SW480 (cell line): ENCODE data around the gene RNF217.

Source experiments
- DNase-seq: peaks from one replicate; pipeline ENCODE4 v3.0.0-alpha.2; 2016; ENCODE audit warnings: low spot score

RNF217 gene

DNA sequence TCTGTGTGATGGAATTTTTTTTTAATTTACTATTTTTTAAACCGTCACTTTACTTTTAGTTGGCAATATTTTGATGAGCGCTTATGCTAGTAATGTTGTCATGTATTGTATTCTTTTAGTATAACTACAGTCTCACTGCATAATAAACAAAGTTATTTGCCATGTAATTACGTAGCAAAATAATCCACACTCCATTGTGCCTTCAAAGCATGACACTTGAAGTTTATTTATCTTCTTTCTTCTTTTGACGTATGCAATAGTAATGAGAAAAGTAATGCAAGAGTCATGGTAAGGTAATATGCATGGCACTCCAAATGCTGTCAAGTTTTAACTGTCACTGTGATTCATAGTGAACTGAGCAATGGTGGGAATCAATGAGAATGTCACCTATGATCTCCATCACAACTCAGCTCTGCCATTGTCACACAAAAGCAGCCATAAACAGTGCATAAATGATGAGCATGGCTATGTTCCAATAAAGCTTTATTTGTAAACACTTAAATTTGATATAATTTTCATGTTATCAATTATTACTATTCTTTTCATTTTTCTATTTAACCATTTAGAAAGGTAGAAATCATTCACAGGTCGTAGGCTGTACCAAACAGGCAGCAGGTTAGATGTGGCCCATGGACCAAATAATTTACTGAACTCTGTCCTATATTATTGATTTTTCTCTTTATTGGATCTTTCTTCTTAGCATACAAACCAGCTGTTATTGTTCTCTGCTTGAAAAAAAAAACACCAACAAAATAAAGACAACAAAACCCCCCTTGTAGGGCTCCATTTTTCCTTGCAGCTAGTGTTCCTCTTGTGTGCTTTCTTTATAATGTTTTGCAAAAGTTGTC is 27.1 kb downstream of the RNF217 start:
- no peak for DNase-seq

DNA sequence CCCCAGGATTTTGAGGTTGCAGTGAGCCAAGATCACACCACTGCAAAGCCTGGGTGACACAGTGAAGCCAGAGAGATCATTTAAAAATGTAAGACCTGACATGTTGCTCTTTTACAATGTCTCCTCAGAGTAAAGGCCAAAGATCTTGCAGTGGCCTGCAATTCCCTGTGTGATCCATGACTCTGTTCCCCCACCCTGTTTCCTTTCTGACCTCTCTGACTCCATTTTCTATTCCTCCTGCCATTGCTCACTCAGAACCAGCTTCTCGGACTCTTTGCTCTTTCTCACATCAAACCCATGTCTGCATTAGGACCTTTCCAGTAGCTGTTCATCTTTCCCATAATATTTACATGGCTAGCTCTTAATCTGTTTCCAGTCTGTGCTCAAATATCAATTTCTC is 28.8 kb downstream of the RNF217 start:
- no peak for DNase-seq

DNA sequence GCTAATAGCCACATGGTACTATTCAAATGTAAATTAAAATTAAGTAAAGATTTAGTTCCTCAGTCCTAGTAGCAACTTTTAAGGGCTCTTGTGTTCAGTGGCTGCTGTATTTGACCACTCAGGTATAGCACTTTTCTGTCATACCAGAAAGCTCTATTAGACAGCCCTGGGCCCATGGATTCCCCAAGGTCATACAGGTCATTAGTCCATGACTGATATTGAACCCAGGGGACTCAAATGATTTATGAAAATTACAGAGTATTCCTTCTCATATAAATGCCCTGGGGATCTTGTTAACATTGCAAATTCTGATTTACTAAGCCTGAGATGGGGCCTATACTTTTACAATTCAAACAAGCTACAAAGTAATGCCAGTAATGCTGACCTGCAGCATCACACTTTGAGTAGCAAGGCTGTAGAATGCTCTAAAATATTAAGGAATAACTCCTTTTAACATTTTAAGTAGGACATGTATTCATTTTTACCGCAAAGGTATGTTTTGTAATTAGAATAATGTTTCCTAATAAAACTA is 29.6 kb downstream of the RNF217 start:
- no peak for DNase-seq

DNA sequence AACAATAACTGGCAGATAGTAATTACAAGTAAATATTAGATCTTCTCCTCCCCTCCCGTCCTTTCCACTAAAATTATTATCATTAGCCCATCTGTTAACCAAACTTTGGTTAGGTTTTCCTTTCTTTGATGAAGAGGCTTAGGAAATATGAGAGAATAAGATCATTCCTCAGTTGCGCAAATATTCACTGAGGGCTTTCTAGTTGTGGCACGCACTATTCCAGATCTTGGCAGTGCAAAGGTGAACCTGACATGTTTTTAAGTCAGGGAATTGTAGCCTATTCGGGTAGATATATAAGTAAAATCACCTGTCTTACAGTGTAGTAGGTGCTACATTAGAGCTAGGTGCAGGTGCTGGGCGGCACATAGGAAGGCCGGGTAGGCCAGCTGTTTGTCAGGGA is 31.1 kb downstream of the RNF217 start:
- no peak for DNase-seq

DNA sequence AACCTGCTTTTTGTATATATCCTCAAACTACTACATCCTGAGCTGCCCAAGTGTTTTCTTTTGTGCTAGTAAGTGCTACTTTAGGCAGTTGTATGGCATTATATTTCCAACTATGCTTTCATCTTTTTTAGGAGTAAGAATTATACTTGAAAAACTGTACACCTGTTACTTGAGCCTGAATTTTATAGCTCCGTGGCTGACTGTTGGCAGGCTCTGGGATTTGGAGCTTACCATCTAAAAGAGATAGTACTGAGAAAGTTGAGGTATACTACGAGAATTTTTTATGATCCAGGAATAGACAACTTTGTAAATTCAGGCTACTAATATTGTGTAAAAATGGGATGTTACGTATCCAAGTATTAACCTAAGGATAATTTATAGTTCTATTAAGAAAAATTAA is 32.4 kb downstream of the RNF217 start:
- DNase-seq: no peak

DNA sequence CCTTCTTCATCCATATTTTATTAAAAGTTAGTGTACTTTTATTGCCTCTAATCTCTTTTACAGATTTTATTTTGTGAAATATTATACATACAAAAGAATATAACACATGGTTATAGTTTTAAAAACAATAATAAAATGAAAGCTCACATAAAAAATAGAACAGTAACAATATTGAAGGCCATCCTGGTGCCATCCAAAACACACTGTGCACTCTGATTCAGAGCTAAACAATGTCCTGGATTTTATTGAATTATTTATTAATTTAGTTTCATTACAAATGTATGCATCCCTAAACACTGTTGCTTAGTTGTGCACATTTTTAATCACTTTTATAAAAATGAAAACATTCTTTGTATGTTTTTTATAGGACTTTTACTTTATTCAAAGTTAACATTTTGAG is 32.9 kb downstream of the RNF217 start:
- no peak for DNase-seq

DNA sequence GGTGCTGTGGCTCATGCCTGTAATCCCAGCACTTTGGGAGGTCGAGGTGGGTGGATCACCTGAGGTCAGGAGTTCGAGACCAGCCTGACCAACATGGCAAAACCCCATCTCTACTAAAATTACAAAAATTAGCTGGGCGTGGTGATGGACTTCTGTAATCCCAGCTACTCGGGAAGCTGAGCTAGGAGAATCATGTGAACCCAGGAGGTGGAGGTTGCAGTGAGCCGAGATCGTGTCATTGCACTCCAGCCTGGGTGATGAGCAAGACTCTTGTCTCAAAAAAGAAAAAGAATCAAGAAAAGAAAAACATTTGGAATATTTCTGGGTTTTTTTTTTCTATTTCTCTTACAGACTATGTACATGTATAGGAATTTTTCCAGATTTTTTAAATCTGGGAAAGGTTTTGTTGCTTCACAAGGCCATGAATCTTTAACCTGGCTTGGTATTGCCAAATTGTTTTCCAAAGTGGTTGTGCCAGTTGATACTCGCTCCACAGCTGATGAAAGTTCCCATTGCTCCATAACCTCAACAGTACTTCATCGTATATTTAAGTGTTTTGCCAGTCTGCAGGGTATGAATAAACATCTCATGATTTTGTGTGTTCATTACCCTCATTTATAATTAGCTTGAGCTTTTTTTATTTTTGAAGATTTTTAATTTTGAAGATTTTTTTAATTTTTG is 33.5 kb downstream of the RNF217 start:
- no peak for DNase-seq

DNA sequence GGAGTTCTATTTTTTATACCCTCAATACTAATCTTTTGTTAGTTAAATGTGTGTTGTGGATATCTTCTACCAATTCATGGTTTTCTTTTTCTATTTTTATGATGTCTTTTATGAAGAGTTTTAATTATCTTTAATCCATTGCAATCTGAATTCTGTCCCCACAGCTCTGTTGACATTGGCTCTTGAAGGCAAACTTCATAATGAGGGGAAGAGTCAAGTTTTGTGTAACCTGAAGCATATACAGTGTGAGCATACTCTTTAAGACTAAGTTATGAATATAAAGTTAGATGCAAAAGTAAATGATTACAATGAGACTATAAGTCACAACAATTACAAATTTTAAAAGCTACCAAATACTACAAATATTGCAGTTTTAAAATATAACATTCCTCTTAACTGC is 34.2 kb downstream of the RNF217 start:
- DNase-seq: no peak

DNA sequence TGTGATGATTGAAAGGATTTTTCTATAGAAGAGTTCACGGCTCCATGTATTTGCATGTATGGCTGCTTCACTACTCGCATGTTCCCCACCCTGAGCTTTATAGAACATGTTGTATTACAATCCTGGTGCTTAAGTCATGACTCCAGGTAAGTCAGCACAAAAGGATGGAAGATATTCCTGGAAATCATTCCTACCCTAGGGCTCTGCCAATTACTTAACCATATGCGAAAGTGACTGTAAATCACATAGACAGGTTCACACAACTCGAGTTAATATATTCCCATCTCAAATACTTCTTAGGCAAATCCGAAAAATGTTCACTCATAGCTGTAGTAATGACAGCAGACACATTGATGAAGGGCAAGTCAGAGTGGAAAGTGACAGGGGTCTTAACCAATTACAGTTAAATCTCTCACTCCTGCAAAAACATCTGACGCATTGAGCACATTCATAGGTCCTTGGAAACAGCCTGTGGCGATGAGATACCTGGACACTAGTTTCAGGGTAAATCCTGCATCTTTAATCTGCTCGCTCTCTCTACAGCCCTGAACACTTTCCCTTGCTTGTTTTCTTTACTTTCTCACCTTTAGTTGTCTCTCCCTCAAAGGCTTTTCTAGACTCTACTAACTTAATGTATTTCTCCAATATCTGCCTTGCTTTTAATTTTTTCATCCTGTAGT is 35.1 kb downstream of the RNF217 start:
- DNase-seq: no peak

DNA sequence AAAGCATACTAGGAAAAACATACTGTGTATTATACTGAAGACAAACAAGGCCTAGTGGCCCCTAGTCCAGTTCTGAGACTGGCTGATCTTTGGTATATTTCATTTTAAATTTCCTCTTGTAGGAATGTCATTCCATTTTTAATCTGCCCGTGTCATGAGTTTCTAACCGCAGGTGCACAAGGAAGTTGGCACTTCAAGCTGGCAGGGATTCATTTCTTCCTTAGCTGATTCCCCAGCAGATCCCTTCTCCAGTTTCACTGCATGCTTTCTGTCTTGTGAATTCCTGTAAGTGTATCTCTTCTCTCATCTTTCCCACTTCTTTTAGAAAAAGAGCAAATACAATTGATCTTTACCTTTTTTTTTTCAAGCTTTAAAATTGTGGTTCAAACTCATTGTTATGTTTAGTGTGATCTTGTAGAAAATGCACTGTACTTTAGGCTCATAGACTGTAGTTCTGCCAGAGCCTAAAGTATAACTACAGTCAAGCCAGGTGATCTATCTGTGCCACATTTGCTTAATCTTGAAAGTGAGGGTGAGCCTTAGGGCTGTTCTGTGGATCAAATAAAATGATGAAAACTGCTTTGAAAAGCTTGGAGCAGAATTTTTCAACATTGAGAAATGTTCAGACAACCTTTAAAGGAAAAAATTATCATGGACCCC is 37.0 kb downstream of the RNF217 start:
- no peak for DNase-seq

DNA sequence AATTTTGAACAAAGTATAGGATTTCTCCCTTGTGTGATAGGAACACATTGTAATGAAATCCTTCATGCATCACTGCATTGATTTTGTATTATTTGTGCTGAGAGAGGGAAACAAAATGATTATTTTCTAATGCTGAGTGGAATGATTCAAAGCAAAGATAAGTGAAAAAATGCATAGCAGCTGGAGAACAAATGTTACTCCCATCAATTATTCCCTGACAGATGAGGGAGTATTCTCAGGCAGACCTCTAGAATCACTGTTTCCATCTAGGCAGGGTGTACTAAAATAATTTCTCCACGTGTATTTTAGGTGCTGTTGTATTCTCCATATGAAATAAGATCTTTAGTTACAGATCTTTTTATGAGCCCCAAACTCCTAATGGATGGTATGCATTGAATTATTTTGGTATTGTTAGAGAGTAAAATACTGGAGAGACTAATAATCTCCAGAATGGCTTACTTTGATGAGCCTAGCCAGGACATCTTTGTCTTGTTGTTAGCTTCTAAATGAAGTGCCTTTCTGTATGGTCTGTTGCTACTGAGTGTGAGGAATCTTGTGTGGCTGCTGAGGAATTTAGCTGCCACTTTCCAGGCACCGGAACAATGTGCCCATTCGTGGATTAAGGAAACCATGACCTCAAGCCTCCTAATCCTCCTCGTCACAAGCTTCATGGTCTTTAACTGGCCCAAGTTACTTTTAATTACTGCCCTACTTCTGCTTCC is 39.6 kb downstream of the RNF217 start:
- DNase-seq: no peak

DNA sequence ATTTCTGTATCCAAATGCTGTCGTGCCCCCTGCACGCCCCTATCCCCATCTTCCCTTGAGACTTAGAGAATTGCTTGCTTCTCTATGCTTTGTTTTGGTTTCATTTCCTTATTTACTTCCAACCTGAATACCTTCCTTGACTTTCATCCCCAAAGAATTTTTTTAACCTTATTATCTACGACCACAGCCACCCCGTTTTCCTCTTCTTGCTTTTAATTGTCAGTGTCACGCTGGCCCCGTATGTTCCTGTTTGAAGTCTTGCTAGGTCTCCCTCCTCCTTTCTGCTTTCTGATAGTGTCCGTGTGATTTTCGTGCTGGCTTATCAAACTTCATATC is 40.1 kb downstream of the RNF217 start:
- DNase-seq: no peak

DNA sequence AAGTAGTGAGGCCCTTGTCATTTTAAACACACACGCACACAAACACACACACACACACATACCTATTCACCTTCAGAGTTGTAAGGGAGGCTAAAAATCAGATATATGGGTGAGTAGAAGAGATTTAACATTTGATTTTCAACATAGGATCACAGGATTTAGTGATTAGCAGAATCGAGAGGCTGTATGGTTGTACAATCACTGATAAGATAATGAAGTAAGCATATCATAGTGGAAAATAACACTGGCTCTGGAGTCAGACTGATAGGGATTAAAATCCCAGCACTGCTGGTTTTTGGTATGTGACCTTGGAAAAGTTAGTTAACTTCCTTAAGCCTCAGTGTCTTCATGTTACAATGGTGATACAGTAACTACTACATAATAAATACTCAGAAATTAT is 40.8 kb downstream of the RNF217 start:
- DNase-seq: no peak

DNA sequence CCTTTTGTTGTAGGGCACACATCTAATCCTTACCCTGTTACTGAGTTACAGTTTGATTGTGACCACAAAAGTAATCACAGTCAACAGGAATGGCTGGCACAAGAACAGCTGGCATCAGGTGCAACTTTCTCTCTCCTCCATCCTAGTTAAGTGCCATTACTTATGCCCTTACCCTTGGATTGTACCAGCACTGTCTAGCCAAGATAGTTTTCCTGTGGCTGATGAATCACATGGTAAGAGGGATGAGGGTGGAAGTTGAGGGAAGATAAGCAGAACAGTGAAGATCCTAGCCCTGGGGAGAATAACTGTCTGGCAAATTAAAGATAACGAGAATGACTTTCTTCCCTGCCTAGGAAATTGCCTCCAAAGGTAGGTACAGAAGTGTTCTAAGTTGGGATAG is 42.0 kb downstream of the RNF217 start:
- no peak for DNase-seq

DNA sequence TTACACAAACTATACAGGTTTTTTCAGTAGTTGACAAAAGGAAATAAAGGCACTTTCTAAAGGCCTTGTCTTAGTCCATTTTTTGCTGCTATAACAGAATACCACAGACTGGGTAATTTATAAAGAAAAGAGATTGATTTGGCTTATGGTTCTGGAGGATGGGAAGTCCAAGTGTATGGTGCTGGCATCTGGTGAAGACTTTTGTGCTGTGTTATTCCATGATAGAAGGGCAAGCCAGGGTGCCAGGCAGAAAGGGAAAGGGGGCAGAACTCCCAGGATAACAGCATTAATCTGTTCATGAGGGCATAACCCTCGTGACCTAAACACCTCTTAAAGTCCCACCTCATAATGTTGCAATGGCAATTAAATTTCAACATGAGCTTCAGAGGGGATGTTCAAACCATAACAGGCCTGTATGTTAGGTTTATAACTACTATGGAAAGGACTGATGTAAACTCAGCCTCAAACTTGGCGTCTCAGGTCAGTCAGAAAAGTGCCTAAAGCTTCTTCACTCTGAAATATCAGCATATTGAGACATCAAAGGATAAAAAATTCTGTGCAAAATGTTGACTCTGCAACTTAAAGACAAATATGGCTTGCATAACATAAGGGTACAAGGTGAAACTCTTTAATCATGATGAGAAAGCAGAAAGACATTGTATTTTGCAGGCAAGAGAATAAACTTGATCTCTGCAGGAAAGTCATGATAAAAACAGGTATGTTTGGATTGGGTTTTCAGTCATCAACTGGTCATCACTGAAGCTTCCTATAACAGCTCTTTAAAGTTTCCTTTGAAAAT is 42.8 kb downstream of the RNF217 start:
- no peak for DNase-seq

DNA sequence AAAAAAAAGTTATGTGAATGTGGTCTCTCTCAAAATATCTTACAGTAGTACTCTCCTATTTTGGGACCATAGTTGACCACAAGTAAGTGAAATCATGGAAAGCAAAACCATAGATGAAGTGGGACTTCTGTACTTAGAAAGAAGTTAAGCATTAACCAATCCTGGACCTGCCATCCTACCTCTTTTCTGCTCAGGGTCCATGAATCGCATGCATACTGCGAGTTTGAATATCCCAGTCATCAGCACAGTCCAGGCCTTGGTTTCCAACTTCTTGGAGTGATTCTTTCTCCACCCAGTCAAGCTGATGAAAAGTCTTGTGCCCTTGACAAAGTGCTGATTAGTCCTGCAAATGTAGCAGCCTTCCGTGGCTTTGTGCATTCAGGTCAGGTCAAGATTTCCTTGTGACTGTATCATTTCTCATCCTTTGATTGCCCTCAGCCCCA is 46.0 kb downstream of the RNF217 start:
- DNase-seq: no peak

DNA sequence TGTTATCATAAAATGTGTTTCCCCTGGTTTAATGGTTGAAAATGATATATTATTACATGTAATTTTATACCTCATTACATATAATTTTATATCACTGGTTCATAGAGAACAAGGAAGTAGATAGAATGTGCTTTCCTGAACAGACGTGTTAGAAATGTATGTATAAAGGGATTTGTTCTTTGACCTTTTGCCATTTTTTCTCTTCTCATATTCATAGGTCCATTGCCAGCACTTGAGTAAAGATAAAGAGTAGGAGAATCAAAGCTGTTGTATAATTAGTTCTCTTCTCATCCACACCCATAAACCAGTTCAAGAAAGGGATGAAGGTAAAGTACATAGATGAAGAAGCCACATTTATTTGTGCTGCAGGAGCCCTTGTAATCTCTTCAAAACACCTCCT is 46.7 kb downstream of the RNF217 start:
- no peak for DNase-seq

DNA sequence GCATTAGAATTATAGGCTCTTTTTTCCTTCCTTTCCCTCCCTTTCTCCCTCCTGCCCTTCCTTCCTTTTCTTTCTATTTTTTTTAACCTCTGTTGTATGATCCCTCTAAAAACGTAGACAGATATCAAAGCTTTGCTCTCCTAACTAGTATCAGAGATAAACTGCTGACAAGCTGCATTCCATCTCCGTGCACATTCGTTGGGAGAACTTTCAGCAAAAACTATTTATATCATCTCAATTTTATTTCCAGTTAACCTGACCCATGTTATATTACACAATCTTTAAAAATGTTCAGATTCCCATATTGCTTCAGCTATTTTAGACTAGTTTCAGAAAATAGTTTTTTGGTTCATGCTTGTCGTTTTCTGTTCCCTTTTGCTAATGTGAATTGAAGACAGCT is 47.3 kb downstream of the RNF217 start:
- no peak for DNase-seq

DNA sequence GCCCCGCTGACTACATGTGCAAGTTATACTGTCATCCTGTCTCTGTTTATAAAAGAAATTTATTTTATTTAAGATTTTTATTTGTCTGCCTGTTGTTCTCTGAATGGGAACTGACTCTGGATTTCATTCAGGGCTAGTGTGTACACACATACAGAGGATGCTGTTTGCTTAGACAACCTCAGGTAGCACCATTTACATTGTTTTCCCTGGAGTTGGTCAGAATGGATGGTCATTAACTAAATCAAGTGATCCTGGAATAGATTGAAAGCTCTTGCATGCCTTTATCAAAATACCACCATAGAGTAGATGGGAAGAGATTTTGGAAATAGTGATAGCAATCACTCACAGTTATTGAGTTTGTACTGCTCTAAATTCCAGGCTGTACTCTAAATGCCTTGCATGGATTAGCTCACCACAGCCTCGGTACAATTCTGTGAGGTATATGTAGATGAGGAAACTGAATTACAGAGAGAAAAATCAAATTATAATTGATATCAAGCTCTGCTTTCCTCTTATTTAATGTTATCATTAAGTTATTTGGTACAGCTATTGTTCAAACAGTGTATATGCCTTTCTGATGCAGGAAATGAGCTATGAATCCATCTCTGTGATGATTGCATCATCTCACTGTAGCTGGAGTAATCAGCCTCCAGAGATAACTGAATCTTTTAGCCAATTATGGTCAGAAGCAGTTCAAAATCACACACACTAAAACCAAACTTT is 51.9 kb downstream of the RNF217 start:
- DNase-seq: peak; percentile 26

DNA sequence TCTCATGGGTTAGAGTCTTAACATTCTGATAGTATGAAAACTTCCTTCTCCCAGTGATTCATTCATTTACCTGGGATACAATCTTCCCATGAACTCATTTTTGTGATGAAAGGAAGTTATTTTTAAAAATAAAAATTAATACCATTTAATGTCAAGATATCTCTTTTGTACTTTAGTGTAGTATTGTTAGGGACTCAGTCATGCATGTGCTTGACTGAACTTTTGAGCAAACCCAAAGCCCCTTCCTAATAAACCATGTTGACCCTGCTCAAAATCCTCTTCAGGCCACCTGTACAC is 52.4 kb downstream of the RNF217 start:
- DNase-seq: no peak
